DND-41 (cell line): ENCODE measurements around the gene ARAP1.

Source experiments
- ATAC-seq: fragments of 200-7000 bp; cut with Tn5 transposase; 3 replicates; pipeline ENCODE4 v1.9.1; 2021; ENCODE audit warnings: low read depth; ENCODE audit not compliant: insufficient read depth
- DNase-seq: peaks from one replicate; pipeline ENCODE4 v3.0.0-alpha.2; 2020
- H2AFZ ChIP-seq: 2 replicates; pipeline ENCODE4 v1.6.0; 2012; ENCODE audit warnings: low read depth, low read length
- H3K27ac ChIP-seq: 2 replicates; pipeline ENCODE4 v1.5.1; 2012; ENCODE audit warnings: low read length, inconsistent platforms
- H3K27me3 ChIP-seq: fragments of 200-600 bp; sonication (generic); 2 replicates; pipeline ENCODE4 v1.6.0; 2012; ENCODE audit warnings: low read length, mild to moderate bottlenecking, inconsistent platforms; ENCODE audit not compliant: insufficient read depth, poor library complexity
- H3K36me3 ChIP-seq: 2 replicates; pipeline ENCODE4 v1.5.1; 2012; ENCODE audit warnings: low read length, inconsistent platforms; ENCODE audit not compliant: insufficient read depth
- H3K4me1 ChIP-seq: 2 replicates; pipeline ENCODE4 v1.5.1; 2012; ENCODE audit warnings: mild to moderate bottlenecking, low read length; ENCODE audit not compliant: insufficient read depth
- H3K4me2 ChIP-seq: 2 replicates; pipeline ENCODE4 v1.6.0; 2012; ENCODE audit warnings: mild to moderate bottlenecking, moderate library complexity, low read length, inconsistent platforms; ENCODE audit not compliant: insufficient read depth
- H3K4me3 ChIP-seq, 2 experiments: fragments of 200-600 bp in 1 of 2; shearing (Covaris generic) in 1 of 2; 2 replicates each; pipeline ENCODE4 v1.5.1; 2012 to 2016; ENCODE audit warnings: inconsistent platforms in 2 of 2, low read length in 2 of 2, mild to moderate bottlenecking in 2 of 2, low read depth in 1 of 2, moderate library complexity in 1 of 2
- H3K79me2 ChIP-seq: 2 replicates; pipeline ENCODE4 v1.6.0; 2012; ENCODE audit warnings: low read length, inconsistent platforms; ENCODE audit not compliant: insufficient read depth
- H3K9ac ChIP-seq: 2 replicates; pipeline ENCODE4 v1.6.0; 2012; ENCODE audit warnings: low read depth, mild to moderate bottlenecking, inconsistent platforms, low read length, moderate library complexity
- H3K9me3 ChIP-seq: 2 replicates; pipeline ENCODE4 v1.5.1; 2012; ENCODE audit warnings: low read length, moderate library complexity, mild to moderate bottlenecking, inconsistent platforms; ENCODE audit not compliant: insufficient read depth, severe bottlenecking
- H4K20me1 ChIP-seq: 2 replicates; pipeline ENCODE4 v1.6.0; 2012; ENCODE audit warnings: low read length; ENCODE audit not compliant: insufficient read depth
- EZH2 ChIP-seq: IDR thresholded peaks from 3 replicates; pipeline ENCODE4 v1.6.1; 2012; ENCODE audit warnings: borderline replicate concordance, low read depth, mild to moderate bottlenecking, moderate library complexity, low read length, inconsistent platforms; ENCODE audit not compliant: severe bottlenecking
- TF ChIP-seq, protein P1 (sequence below): IDR thresholded peaks from 2 replicates; pipeline ENCODE4 v1.5.1; 2012; ENCODE audit warnings: borderline replicate concordance, low read length, moderate library complexity, mild to moderate bottlenecking; ENCODE audit not compliant: poor library complexity, severe bottlenecking; ENCODE audit errors: extremely low read depth

The ARAP1 gene

DNA sequence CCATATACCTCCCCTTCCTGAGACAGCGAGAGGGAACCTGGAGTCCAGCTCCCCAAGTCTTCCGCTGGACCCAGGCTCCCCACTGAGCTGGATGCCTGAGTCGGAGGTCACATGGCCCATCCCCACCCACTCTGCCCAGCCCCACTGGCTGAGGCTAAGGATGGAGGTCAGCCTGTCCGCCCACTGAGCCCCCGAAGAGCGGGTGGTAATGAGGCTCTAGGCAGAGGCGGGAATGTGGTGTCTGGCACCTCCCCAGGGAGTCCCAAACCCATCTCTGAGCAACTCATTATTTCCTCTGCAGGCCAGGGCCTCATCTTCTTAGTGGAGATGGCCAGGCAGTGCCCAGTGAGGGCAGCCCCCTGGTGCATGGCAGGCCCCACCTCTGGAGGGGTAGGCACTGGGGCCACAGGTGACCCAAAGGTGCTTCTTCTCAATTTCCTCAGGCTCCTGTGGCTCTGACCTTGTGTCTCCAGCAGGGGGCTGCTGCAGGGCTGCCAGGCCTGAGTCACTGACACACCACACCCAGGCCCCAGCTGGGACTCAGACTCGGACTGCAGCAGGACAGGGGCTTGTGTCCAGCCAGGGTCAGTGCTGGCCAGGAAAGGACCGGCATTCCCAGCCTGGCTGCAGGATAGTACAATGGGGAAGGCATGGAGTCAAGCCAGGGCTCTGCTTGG is 67.8 kb downstream of the ARAP1 start:
- no peaks in the 10 kb centered on the region for H3K9me3 ChIP-seq
- H3K36me3 ChIP-seq = peaks cover 61% of the 10 kb centered on the region
- H3K4me3 ChIP-seq = no peak overlapping the region
- no peaks in the 10 kb centered on the region for H3K27me3 ChIP-seq
- no peak overlapping the region for H3K4me2 ChIP-seq
- TF ChIP-seq, protein P1, sequence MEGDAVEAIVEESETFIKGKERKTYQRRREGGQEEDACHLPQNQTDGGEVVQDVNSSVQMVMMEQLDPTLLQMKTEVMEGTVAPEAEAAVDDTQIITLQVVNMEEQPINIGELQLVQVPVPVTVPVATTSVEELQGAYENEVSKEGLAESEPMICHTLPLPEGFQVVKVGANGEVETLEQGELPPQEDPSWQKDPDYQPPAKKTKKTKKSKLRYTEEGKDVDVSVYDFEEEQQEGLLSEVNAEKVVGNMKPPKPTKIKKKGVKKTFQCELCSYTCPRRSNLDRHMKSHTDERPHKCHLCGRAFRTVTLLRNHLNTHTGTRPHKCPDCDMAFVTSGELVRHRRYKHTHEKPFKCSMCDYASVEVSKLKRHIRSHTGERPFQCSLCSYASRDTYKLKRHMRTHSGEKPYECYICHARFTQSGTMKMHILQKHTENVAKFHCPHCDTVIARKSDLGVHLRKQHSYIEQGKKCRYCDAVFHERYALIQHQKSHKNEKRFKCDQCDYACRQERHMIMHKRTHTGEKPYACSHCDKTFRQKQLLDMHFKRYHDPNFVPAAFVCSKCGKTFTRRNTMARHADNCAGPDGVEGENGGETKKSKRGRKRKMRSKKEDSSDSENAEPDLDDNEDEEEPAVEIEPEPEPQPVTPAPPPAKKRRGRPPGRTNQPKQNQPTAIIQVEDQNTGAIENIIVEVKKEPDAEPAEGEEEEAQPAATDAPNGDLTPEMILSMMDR = peak; percentile 60
- no peak for TF ChIP-seq EZH2
- H3K9ac ChIP-seq = no peak overlapping the region
- no peak overlapping the region for H2AFZ ChIP-seq
- ATAC-seq = peak; percentile 56
- H3K79me2 ChIP-seq = no peaks in the 10 kb centered on the region
- H3K4me1 ChIP-seq = no peaks in the 10 kb centered on the region
- peak; percentile 37 for DNase-seq
- H3K27ac ChIP-seq = no peak overlapping the region
- H4K20me1 ChIP-seq = peaks cover 40% of the 10 kb centered on the region

DNA sequence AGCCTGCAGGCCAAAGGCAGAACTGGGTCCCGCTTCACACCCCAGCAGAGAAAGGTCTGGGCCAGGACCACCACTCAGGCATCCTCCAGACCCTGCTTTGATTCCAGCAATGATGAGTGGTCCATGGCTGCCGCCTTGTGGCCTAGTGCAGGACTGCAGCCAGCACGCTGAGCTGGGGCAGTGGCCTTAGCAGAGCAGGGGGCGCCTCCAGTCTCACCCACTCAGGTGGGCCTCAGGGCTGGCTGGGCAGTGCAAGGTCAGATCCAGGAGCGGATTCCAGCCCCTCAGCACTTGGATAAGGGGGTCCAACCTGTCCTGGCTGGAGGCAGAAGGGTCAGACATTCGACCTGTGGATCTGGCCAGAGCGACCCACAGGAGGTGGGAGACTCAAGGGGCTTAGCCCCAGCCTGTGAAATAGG is 68.4 kb downstream of the ARAP1 start:
- Histone ChIP-seq H4K20me1 (peaks cover 45% of the 10 kb centered on the region), H3K9me3 (no peaks in the 10 kb centered on the region), H3K4me2 (no peak overlapping the region), H3K4me3 (no peak overlapping the region), H3K79me2 (no peaks in the 10 kb centered on the region), H3K27ac (no peak overlapping the region), H3K9ac (no peak overlapping the region), H2AFZ (no peak overlapping the region), H3K4me1 (no peaks in the 10 kb centered on the region), H3K36me3 (peaks cover 55% of the 10 kb centered on the region), H3K27me3 (no peaks in the 10 kb centered on the region)
- DNase-seq (peak; percentile 71), ATAC-seq (peak; percentile 77)
- no peak for TF ChIP-seq EZH2
- TF ChIP-seq, protein P1 = peak; percentile 93

DNA sequence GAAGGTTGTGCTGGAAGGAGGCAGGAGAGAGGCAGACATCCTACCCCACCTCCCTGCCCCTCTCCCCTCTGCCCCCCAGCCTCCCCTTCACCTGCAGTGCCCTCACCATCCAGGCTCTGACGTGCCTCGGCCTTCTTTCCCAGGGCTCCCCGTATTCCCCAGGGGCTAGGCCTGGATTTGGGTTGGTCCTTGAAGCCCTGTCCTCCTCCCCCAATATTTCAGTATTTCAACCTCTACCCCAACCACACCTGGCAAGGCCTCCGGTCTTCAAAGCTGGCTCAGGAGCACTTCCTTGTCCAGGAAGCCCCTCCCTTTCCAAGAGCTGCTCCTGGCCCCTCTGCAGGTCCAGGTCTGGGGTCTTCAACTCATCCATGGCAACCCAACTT is 69.4 kb downstream of the ARAP1 start:
- H2AFZ ChIP-seq = no peak overlapping the region
- H3K27ac ChIP-seq = no peak overlapping the region
- ATAC-seq (no peak), DNase-seq (no peak)
- H3K4me3 ChIP-seq = no peak overlapping the region
- H3K4me1 ChIP-seq = no peaks in the 10 kb centered on the region
- peaks cover 53% of the 10 kb centered on the region for H4K20me1 ChIP-seq
- H3K79me2 ChIP-seq = no peaks in the 10 kb centered on the region
- TF ChIP-seq EZH2 = no peak
- no peak overlapping the region for H3K4me2 ChIP-seq
- peaks cover 47% of the 10 kb centered on the region for H3K36me3 ChIP-seq
- no peak overlapping the region for H3K9ac ChIP-seq
- no peaks in the 10 kb centered on the region for H3K9me3 ChIP-seq
- no peaks in the 10 kb centered on the region for H3K27me3 ChIP-seq

DNA sequence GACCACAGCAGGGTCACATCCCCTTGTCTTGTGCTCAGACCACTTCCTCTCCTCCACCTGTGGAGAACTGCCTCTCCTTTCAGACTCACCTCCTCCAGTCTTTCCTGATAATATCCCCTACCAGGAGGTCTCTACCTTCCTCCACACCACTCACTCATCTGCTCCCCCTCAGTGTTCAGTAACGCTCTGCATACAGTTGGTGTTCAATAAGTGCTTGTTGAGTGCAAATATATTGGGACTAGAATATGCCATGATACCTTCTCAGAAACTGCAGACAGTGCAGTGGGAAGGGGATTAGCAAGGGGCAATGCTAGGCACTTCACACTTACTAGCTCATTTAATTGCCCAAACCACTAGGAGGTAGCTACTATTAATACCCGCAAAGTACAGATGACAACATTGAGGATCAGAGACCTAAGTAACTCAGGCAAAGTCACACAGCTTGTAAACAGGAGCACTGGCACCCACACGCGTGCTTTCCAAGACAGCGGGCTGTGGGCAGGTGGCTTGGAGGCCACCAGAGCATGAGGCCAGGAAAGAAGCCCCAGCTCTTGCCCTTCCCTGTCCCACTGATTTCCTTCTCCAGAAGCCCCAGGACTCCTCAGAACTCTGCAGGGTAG is 69.9 kb downstream of the ARAP1 start:
- H3K4me1 ChIP-seq = no peaks in the 10 kb centered on the region
- H4K20me1 ChIP-seq = peaks cover 51% of the 10 kb centered on the region
- no peak for ATAC-seq
- DNase-seq = no peak
- no peak overlapping the region for H3K9ac ChIP-seq
- no peaks in the 10 kb centered on the region for H3K27me3 ChIP-seq
- no peaks in the 10 kb centered on the region for H3K79me2 ChIP-seq
- H3K4me2 ChIP-seq = no peak overlapping the region
- H3K27ac ChIP-seq = no peak overlapping the region
- H3K36me3 ChIP-seq = peaks cover 42% of the 10 kb centered on the region
- H3K4me3 ChIP-seq = no peak overlapping the region
- H2AFZ ChIP-seq = no peak overlapping the region
- TF ChIP-seq, protein P1 = no peak
- TF ChIP-seq EZH2 = no peak
- no peaks in the 10 kb centered on the region for H3K9me3 ChIP-seq
